Ectodermal cell (in vitro differentiated cells): Measurements from ENCODE around the gene TMEM18.

Experiments used
- H3K27ac ChIP-seq: 2 replicates; pipeline ENCODE4 v1.7.0; 2013; ENCODE audit warnings: mild to moderate bottlenecking, low read depth, low read length; ENCODE audit not compliant: insufficient read depth, poor library complexity, severe bottlenecking
- H3K27me3 ChIP-seq: 2 replicates; pipeline ENCODE4 v1.7.0; 2013; ENCODE audit warnings: mild to moderate bottlenecking, low read length; ENCODE audit not compliant: insufficient read depth, control insufficient read depth, poor library complexity, severe bottlenecking
- H3K36me3 ChIP-seq: one replicate; pipeline ENCODE4 v1.7.0; 2013; ENCODE audit warnings: low read length; ENCODE audit not compliant: control insufficient read depth, insufficient read depth
- H3K4me1 ChIP-seq: one replicate; pipeline ENCODE4 v1.7.0; 2013; ENCODE audit warnings: low read length; ENCODE audit not compliant: control insufficient read depth, insufficient read depth
- H3K4me3 ChIP-seq: 2 replicates; pipeline ENCODE4 v1.7.0; 2013; ENCODE audit warnings: low read depth, low read length, control low read depth; ENCODE audit not compliant: insufficient read depth
- H3K9me3 ChIP-seq: 2 replicates; pipeline ENCODE4 v1.7.0; 2013; ENCODE audit warnings: mild to moderate bottlenecking, low read length, moderate library complexity; ENCODE audit not compliant: control insufficient read depth
- WGBS, 2 experiments: methylation state at CpG; one replicate each; pipeline ENCODE4 v1.1.7; 2013; ENCODE audit warnings: missing lambda C conversion rate in 2 of 2; 5-methylcytosine and 5-hydroxymethylcytosine counted together

The TMEM18 gene

DNA sequence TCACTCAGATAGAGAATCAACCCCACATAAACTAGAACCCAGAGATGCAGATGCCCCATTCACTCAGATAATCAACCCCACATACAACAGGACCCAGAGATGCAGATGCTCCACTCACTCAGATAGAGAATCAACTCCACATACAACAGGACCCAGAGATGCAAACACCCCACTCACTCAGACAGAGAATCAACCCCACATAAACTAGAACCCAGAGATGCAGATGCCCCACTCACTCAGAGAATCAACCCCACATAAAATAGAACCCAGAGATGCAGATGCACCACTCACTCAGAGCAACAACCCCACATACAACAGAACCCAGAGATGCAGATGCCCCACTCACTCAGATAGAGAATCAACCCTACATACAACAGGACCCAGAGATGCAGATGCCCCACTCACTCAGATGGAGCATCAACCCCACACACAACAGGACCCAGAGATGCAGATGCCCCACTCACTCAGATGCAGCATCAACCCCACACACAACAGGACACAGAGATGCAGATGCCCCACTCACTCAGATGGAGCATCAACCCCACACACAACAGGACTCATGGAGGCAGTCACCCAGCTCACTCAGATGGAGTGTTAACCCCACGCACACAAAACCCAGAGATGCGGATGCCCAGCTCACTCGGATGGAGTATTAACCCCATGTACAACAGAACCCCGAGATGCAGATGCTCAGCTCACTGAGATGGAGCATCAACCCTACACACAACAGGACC, 11.7 kb downstream of the TMEM18 start:
- H3K27me3 ChIP-seq: no peaks in the 10 kb centered on the region
- peaks cover 37% of the 10 kb centered on the region for H3K36me3 ChIP-seq
- H3K4me3 ChIP-seq: no peak overlapping the region
- H3K27ac ChIP-seq: no peak overlapping the region
- 95 to 96% methylated on average over 4 of the region's 4 CpGs for WGBS, 2 experiments
- H3K4me1 ChIP-seq: no peaks in the 10 kb centered on the region
- H3K9me3 ChIP-seq: no peaks in the 10 kb centered on the region

- H3K27ac ChIP-seq: no peak overlapping the region
- H3K4me1 ChIP-seq: no peaks in the 10 kb centered on the region
- WGBS, 2 experiments: 97 to 100% methylated on average over 3 of the region's 3 CpGs
- H3K9me3 ChIP-seq: no peaks in the 10 kb centered on the region
- peaks cover 30% of the 10 kb centered on the region for H3K36me3 ChIP-seq
- H3K4me3 ChIP-seq: no peak overlapping the region
- no peaks in the 10 kb centered on the region for H3K27me3 ChIP-seq
These were observed 13.1 kb downstream of the TMEM18 start for GRCh38 chr2:664063-664462.

- Histone ChIP-seq H3K4me3 (no peak overlapping the region), H3K27ac (no peak overlapping the region), H3K36me3 (peaks cover 23% of the 10 kb centered on the region), H3K27me3 (no peaks in the 10 kb centered on the region), H3K9me3 (no peaks in the 10 kb centered on the region), H3K4me1 (no peaks in the 10 kb centered on the region)
- 90 to 92% methylated on average over 13 of the region's 13 CpGs for WGBS, 2 experiments
These were observed 14.0 kb downstream of the TMEM18 start for GRCh38 chr2:663221-663620.

- no peaks in the 10 kb centered on the region for H3K4me1 ChIP-seq
- H3K27ac ChIP-seq: no peak overlapping the region
- H3K27me3 ChIP-seq: no peaks in the 10 kb centered on the region
- H3K36me3 ChIP-seq: peaks cover 13% of the 10 kb centered on the region
- no peaks in the 10 kb centered on the region for H3K9me3 ChIP-seq
- 91 to 95% methylated on average over 12 of the region's 12 CpGs for WGBS, 2 experiments
- H3K4me3 ChIP-seq: no peak overlapping the region
These were observed 15.9 kb downstream of the TMEM18 start for GRCh38 chr2:661360-661635.

DNA sequence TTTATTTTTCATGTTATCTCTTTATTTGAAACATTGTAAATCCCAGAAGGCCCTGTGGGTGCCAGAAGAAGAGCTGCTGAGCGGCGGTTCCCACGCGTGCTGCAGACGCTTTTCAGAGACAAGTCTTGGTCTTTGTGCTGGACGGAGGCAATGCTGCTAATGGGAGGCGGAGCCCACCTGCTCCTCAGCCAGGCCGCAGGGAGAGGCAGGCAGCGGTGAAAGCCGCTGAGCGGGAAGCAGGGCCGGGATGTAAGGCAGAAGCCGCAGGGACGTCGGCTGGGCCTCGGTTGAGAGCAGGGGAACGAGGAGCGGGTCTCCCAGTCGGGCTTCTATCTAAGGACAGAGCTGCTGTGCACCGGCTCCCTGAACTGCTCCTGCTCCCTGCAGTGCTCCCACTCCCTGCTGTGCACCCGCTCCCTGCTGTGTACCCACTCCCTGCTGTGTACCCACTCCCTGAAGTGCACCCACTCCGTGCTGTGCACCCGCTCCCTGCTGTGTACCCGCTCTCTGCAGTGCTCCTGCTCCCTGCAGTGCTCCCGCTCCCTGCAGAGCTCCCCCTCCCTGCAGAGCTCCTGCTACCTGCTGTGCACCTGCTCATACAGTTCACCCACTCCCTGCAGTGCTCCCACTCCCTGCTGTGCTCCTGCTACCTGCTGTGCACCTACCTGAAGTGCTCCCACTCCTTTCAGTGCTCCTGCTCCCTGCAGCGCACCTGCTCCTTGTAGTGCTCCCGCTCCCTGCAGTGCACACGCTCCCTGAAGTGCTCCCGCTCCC, 16.4 kb downstream of the TMEM18 start:
- peaks cover 8% of the 10 kb centered on the region for H3K36me3 ChIP-seq
- no peaks in the 10 kb centered on the region for H3K4me1 ChIP-seq
- H3K27ac ChIP-seq: no peak overlapping the region
- H3K4me3 ChIP-seq: no peak overlapping the region
- no peaks in the 10 kb centered on the region for H3K9me3 ChIP-seq
- no peaks in the 10 kb centered on the region for H3K27me3 ChIP-seq
- 55 to 57% methylated on average over 29 of the region's 29 CpGs for WGBS, 2 experiments

GRCh38 chr2:660029-660428, 17.2 kb downstream of the TMEM18 start:
- peaks cover 5% of the 10 kb centered on the region for H3K36me3 ChIP-seq
- 93% methylated on average over 12 of the region's 12 CpGs for WGBS, 2 experiments

DNA sequence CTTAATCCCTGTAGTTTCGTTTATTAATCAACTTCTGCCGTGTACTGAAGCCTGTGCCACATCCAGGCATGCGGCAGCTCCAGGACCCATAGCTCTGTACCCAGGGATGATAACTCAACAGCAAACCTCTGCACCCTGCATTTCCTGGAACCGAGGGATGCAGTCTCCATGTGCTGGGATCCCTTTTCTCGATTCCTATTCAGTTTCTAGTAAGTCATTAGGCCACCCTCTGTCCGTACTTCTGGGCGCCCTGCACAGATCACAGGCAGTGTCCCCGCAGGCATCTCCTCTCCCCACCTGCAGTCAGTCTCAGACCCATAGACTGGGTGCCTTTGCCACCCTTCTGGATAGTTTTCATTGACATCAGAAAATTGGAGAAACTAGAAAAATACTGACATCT, 18.8 kb downstream of the TMEM18 start:
- Histone ChIP-seq H3K4me3 (no peak overlapping the region), H3K9me3 (no peaks in the 10 kb centered on the region), H3K4me1 (no peaks in the 10 kb centered on the region), H3K27me3 (no peaks in the 10 kb centered on the region), H3K36me3 (no peaks in the 10 kb centered on the region), H3K27ac (no peak overlapping the region)
- WGBS, 2 experiments: 94% methylated on average over 8 of the region's 8 CpGs

More at GRCh38 chr2:660029-660428, 17.2 kb downstream of the TMEM18 start:
- no peaks in the 10 kb centered on the region for H3K4me1 ChIP-seq
- H3K27ac ChIP-seq: no peak overlapping the region
- H3K27me3 ChIP-seq: no peaks in the 10 kb centered on the region
- H3K9me3 ChIP-seq: no peaks in the 10 kb centered on the region
- H3K4me3 ChIP-seq: no peak overlapping the region

- Histone ChIP-seq H3K9me3 (no peaks in the 10 kb centered on the region), H3K27ac (no peak overlapping the region), H3K27me3 (no peaks in the 10 kb centered on the region), H3K4me3 (no peak overlapping the region), H3K4me1 (no peaks in the 10 kb centered on the region), H3K36me3 (no peaks in the 10 kb centered on the region)
- WGBS, 2 experiments: 93 to 94% methylated on average over 6 of the region's 6 CpGs
These were observed 19.4 kb downstream of the TMEM18 start for GRCh38 chr2:657766-658165.

- Histone ChIP-seq H3K4me1 (no peaks in the 10 kb centered on the region), H3K27me3 (no peaks in the 10 kb centered on the region), H3K9me3 (no peaks in the 10 kb centered on the region), H3K27ac (no peak overlapping the region), H3K4me3 (no peak overlapping the region), H3K36me3 (no peaks in the 10 kb centered on the region)
- WGBS, 2 experiments: 86 to 87% methylated on average over 5 of the region's 5 CpGs
These were observed 20.5 kb downstream of the TMEM18 start for GRCh38 chr2:656676-657075.

- H3K4me3 ChIP-seq: no peak overlapping the region
- H3K9me3 ChIP-seq: no peaks in the 10 kb centered on the region
- H3K4me1 ChIP-seq: no peaks in the 10 kb centered on the region
- H3K27me3 ChIP-seq: no peaks in the 10 kb centered on the region
- H3K27ac ChIP-seq: no peak overlapping the region
- H3K36me3 ChIP-seq: no peaks in the 10 kb centered on the region
These were observed 21.6 kb downstream of the TMEM18 start for GRCh38 chr2:655626-656025.
